ENCODE results near the gene OR52E4.

DNA sequence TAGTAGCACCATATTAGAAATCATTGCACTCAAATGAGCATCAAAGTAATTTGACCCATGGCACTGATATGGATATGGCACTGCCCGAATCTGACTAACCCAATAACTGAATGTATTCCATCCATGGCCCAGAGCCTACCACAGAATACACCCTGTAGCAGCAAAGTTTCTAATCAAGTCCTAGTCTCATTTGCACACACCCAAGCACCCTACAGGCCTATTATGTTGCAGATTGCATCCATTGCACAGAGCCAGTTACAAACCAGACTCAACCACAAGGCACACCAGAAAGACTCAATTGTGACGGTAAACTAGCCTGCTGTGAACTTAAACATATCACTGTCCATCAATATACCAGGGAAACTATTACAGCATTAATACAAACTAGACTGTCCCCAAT, 19.1 kb downstream of the OR52E4 start:
- TF ChIP-seq CTCF (IDR thresholded peaks at IDR 0.05) (no peak), POLR2A (IDR thresholded peaks at IDR 0.05) (no peak)

Data from right lobe of liver (tissue), 4 donors.